ENCODE results near the gene SLCO4C1. TPM values are rescaled to one million over a fixed set of nuclear protein-coding genes. Genes with fewer than 3 reads are reported as not detected.

SLCO4C1 gene
- total and polyA plus RNA-seq, 2 of the 13 experiments (the other 11 are each of a cell fraction or from before 2014, with no cell fraction given): 1.3 to 7.8 TPM

- TF ChIP-seq HMGXB3 (CRISPR knock-in tag; IDR thresholded peaks at IDR 0.05; ENCODE audit: borderline replicate concordance) (0 out of 2 replicates have a peak, but pooled peaks have one; percentile 19), ZNF747 (CRISPR knock-in tag; IDR thresholded peaks at IDR 0.05; ENCODE audit: borderline replicate concordance) (peak; percentile 55; the same call in 1 of the 2 replicates), ZNF513 (CRISPR knock-in tag; conservative IDR thresholded peaks at IDR 0.05) (no peak), MAX (IDR thresholded peaks at IDR 0.05) (peak; percentile 69), ZFX (CRISPR knock-in tag; IDR thresholded peaks at IDR 0.05; ENCODE audit: low read depth) (peak; percentile 33; the same call in 1 of the 2 replicates), POLR2G (IDR thresholded peaks at IDR 0.05; ENCODE audit: low read depth, low read length) (no peak; the same call in 1 of the 2 replicates), GPBP1L1 (CRISPR knock-in tag; IDR thresholded peaks at IDR 0.05) (no peak), SMC3 (IDR thresholded peaks at IDR 0.05; ENCODE audit: low read length) (no peak), MAFG (CRISPR knock-in tag; IDR thresholded peaks at IDR 0.05) (no peak), HDAC1 (CRISPR knock-in tag; IDR thresholded peaks at IDR 0.05) (peak; percentile 95), AGO1 (IDR thresholded peaks at IDR 0.05; ENCODE audit: low read depth, low read length, poor library complexity, severe bottlenecking) (peak; percentile 43), EED (CRISPR knock-in tag; IDR thresholded peaks at IDR 0.05) (no peak), MTF1 (CRISPR knock-in tag; IDR thresholded peaks at IDR 0.05) (no peak), KMT2B (CRISPR knock-in tag; IDR thresholded peaks at IDR 0.05) (peak; percentile 87)
These were observed at the start of gene SLCO4C1 (continued) for GRCh38 chr5:102296178-102296817.
